ENCODE results near the gene MLLT10.
A peak's percentile ranks its signal among the peaks of the same experiment; 100 is the strongest.
"Not testable (repeated sequence)": the region's sequence is repeated elsewhere in the genome, so short reads cannot be mapped to it uniquely, and the experiment has no call there.

Gene MLLT10

GRCh38 chr10:21534604-21535493, 817 bp downstream of the MLLT10 start:
- Mint-ChIP-seq H3K27me3 (no peaks in the 10 kb centered on the region), H3K36me3 (peaks cover 8% of the 10 kb centered on the region), H3K27ac (peak overlapping the region; percentile 93), H3K9me3 (no peaks in the 10 kb centered on the region), H3K4me3 (peak overlapping the region; percentile 90), H3K4me1 (peaks cover 14% of the 10 kb centered on the region)
- peak; percentile 33 for ATAC-seq (ENCODE audit: low read depth)
- DNase-seq (ENCODE audit: low spot score in 2 of 2): peak in 1 of 2 donors; percentile 49

GRCh38 chr10:21535494-21535965, 1.5 kb downstream of the MLLT10 start:
- peak overlapping the region; percentile 78 for H3K4me3 Mint-ChIP-seq

GRCh38 chr10:21535976-21536375, 1.9 kb downstream of the MLLT10 start:
- peaks cover 14% of the 10 kb centered on the region for H3K4me1 Mint-ChIP-seq
- H3K36me3 Mint-ChIP-seq: peaks cover 11% of the 10 kb centered on the region
- peak overlapping the region; percentile 93 for H3K27ac Mint-ChIP-seq
- DNase-seq (ENCODE audit: low spot score in 2 of 2); H3K27me3 Mint-ChIP-seq; ATAC-seq (ENCODE audit: low read depth); H3K9me3 Mint-ChIP-seq: not testable (repeated sequence)
- peak overlapping the region; percentile 1 for H3K4me3 Mint-ChIP-seq

More at GRCh38 chr10:21535494-21535965, 1.5 kb downstream of the MLLT10 start:
- DNase-seq (ENCODE audit: low spot score in 2 of 2) (no peak), ATAC-seq (ENCODE audit: low read depth) (no peak)
- Mint-ChIP-seq H3K36me3 (peaks cover 8% of the 10 kb centered on the region), H3K4me1 (peaks cover 14% of the 10 kb centered on the region), H3K9me3 (no peaks in the 10 kb centered on the region), H3K27me3 (no peaks in the 10 kb centered on the region), H3K27ac (peak overlapping the region; percentile 93)

GRCh38 chr10:21536874-21537273, 2.8 kb downstream of the MLLT10 start:
- H3K27me3 Mint-ChIP-seq: no peaks in the 10 kb centered on the region
- DNase-seq (ENCODE audit: low spot score in 2 of 2) (no peak), ATAC-seq (ENCODE audit: low read depth) (no peak)
- H3K9me3 Mint-ChIP-seq: no peaks in the 10 kb centered on the region
- H3K36me3 Mint-ChIP-seq: peaks cover 13% of the 10 kb centered on the region
- H3K4me3 Mint-ChIP-seq: peak overlapping the region; percentile 11
- peaks cover 17% of the 10 kb centered on the region for H3K4me1 Mint-ChIP-seq
- H3K27ac Mint-ChIP-seq: no peak overlapping the region

GRCh38 chr10:21540701-21541100, 6.7 kb downstream of the MLLT10 start:
- H3K27ac Mint-ChIP-seq; H3K4me1 Mint-ChIP-seq; H3K4me3 Mint-ChIP-seq; ATAC-seq (ENCODE audit: low read depth); H3K27me3 Mint-ChIP-seq; DNase-seq (ENCODE audit: low spot score in 2 of 2); H3K9me3 Mint-ChIP-seq: not testable (repeated sequence)
- peaks cover 34% of the 10 kb centered on the region for H3K36me3 Mint-ChIP-seq

- H3K4me1 Mint-ChIP-seq: no peaks in the 10 kb centered on the region
- H3K27ac Mint-ChIP-seq: peak overlapping the region; percentile 4
- H3K36me3 Mint-ChIP-seq: peaks cover 32% of the 10 kb centered on the region
- ATAC-seq (ENCODE audit: low read depth) (no peak), DNase-seq (ENCODE audit: low spot score in 2 of 2) (no peak)
- no peaks in the 10 kb centered on the region for H3K27me3 Mint-ChIP-seq
- H3K9me3 Mint-ChIP-seq: no peaks in the 10 kb centered on the region
- H3K4me3 Mint-ChIP-seq: no peak overlapping the region
These were observed 13.2 kb downstream of the MLLT10 start for GRCh38 chr10:21547246-21547645.

- H3K4me3 Mint-ChIP-seq: no peak overlapping the region
- peaks cover 30% of the 10 kb centered on the region for H3K36me3 Mint-ChIP-seq
- peaks cover 6% of the 10 kb centered on the region for H3K4me1 Mint-ChIP-seq
- H3K27ac Mint-ChIP-seq: peak overlapping the region; percentile 19
- no peak for ATAC-seq (ENCODE audit: low read depth)
- no peaks in the 10 kb centered on the region for H3K9me3 Mint-ChIP-seq
- H3K27me3 Mint-ChIP-seq: no peaks in the 10 kb centered on the region
- DNase-seq (ENCODE audit: low spot score in 2 of 2): no peak
These were observed 18.6 kb downstream of the MLLT10 start for GRCh38 chr10:21552638-21553037.

GRCh38 chr10:21556527-21556926, 22.5 kb downstream of the MLLT10 start:
- no peak for ATAC-seq (ENCODE audit: low read depth)
- H3K27me3 Mint-ChIP-seq: no peaks in the 10 kb centered on the region
- H3K27ac Mint-ChIP-seq: peak overlapping the region; percentile 28
- DNase-seq (ENCODE audit: low spot score in 2 of 2): no peak
- peaks cover 9% of the 10 kb centered on the region for H3K4me1 Mint-ChIP-seq
- peaks cover 41% of the 10 kb centered on the region for H3K36me3 Mint-ChIP-seq
- H3K9me3 Mint-ChIP-seq: no peaks in the 10 kb centered on the region
- H3K4me3 Mint-ChIP-seq: no peak overlapping the region

GRCh38 chr10:21558984-21559383, 25.0 kb downstream of the MLLT10 start:
- H3K27me3 Mint-ChIP-seq; H3K9me3 Mint-ChIP-seq; H3K27ac Mint-ChIP-seq; DNase-seq (ENCODE audit: low spot score in 2 of 2); H3K4me3 Mint-ChIP-seq; H3K4me1 Mint-ChIP-seq; ATAC-seq (ENCODE audit: low read depth): not testable (repeated sequence)
- H3K36me3 Mint-ChIP-seq: peaks cover 33% of the 10 kb centered on the region

- peak overlapping the region; percentile 5 for H3K27ac Mint-ChIP-seq
- H3K4me3 Mint-ChIP-seq: no peak overlapping the region
- no peak for ATAC-seq (ENCODE audit: low read depth)
- no peak for DNase-seq (ENCODE audit: low spot score in 2 of 2)
- H3K36me3 Mint-ChIP-seq: peaks cover 15% of the 10 kb centered on the region
- no peaks in the 10 kb centered on the region for H3K27me3 Mint-ChIP-seq
- peaks cover 27% of the 10 kb centered on the region for H3K4me1 Mint-ChIP-seq
- H3K9me3 Mint-ChIP-seq: no peaks in the 10 kb centered on the region
These were observed 36.9 kb downstream of the MLLT10 start for GRCh38 chr10:21570761-21571521.

GRCh38 chr10:21572578-21572977, 38.5 kb downstream of the MLLT10 start:
- Mint-ChIP-seq H3K27ac (no peak overlapping the region), H3K27me3 (no peaks in the 10 kb centered on the region), H3K4me3 (no peak overlapping the region), H3K36me3 (peaks cover 22% of the 10 kb centered on the region), H3K4me1 (peaks cover 26% of the 10 kb centered on the region), H3K9me3 (no peaks in the 10 kb centered on the region)
- ATAC-seq (ENCODE audit: low read depth) (no peak), DNase-seq (ENCODE audit: low spot score in 2 of 2) (no peak)

- not testable (repeated sequence) for H3K27ac Mint-ChIP-seq; DNase-seq (ENCODE audit: low spot score in 2 of 2); ATAC-seq (ENCODE audit: low read depth); H3K27me3 Mint-ChIP-seq; H3K9me3 Mint-ChIP-seq; H3K4me3 Mint-ChIP-seq
- Mint-ChIP-seq H3K36me3 (peaks cover 21% of the 10 kb centered on the region), H3K4me1 (peaks cover 26% of the 10 kb centered on the region)
These were observed 40.5 kb downstream of the MLLT10 start for GRCh38 chr10:21574514-21574913.

GRCh38 chr10:21579291-21579690, 45.3 kb downstream of the MLLT10 start:
- Mint-ChIP-seq H3K36me3 (peaks cover 22% of the 10 kb centered on the region), H3K9me3 (peaks cover 2% of the 10 kb centered on the region), H3K4me1 (peaks cover 21% of the 10 kb centered on the region), H3K27ac (peak overlapping the region; percentile 11), H3K4me3 (no peak overlapping the region), H3K27me3 (no peaks in the 10 kb centered on the region)
- DNase-seq (ENCODE audit: low spot score in 2 of 2) (no peak), ATAC-seq (ENCODE audit: low read depth) (peak; percentile 45)

- H3K27me3 Mint-ChIP-seq; H3K9me3 Mint-ChIP-seq; DNase-seq (ENCODE audit: low spot score in 2 of 2): not testable (repeated sequence)
- H3K4me3 Mint-ChIP-seq: peak overlapping the region; percentile 28
- H3K36me3 Mint-ChIP-seq: peaks cover 24% of the 10 kb centered on the region
- peak; percentile 41 for ATAC-seq (ENCODE audit: low read depth)
- peaks cover 19% of the 10 kb centered on the region for H3K4me1 Mint-ChIP-seq
- peak overlapping the region; percentile 70 for H3K27ac Mint-ChIP-seq
These were observed 47.4 kb downstream of the MLLT10 start for GRCh38 chr10:21581421-21581834.
